ENCODE results near the gene CASP10. TPM values are rescaled to one million over a fixed set of nuclear protein-coding genes. Genes with fewer than 3 reads are reported as not detected.

The CASP10 gene
- total and polyA plus RNA-seq, 2 of the 13 experiments (the other 11 are each of a cell fraction or from before 2014, with no cell fraction given) = 22.2 to 23.8 TPM

GRCh38 chr2:201136889-201137321 is 46.0 kb upstream of the CASP10 start:
- peaks cover 19% of the 10 kb centered on the region for H3K79me2 ChIP-seq (ENCODE audit: insufficient read depth, low read length)
- no peaks in the 10 kb centered on the region for H4K20me1 ChIP-seq (ENCODE audit: insufficient read depth, low read length)
- no peak for TF ChIP-seq SP5 (CRISPR knock-in tag; IDR thresholded peaks at IDR 0.05; ENCODE audit: borderline replicate concordance, low read depth)
- TF ChIP-seq PHF8 (CRISPR knock-in tag; IDR thresholded peaks at IDR 0.05) = no peak
- no peak for TF ChIP-seq PAWR (CRISPR knock-in tag; IDR thresholded peaks at IDR 0.05; ENCODE audit: borderline replicate concordance)
- TF ChIP-seq CSRNP2 (CRISPR knock-in tag; conservative IDR thresholded peaks at IDR 0.05; ENCODE audit: low read depth) = no peak
- TF ChIP-seq NKX3-1 (CRISPR knock-in tag; IDR thresholded peaks at IDR 0.05) = no peak
- no peak for TF ChIP-seq IKZF4 (CRISPR knock-in tag; IDR thresholded peaks at IDR 0.05; ENCODE audit: borderline replicate concordance, low read depth, not compliant biosample characterization)
- peak; percentile 45 for TF ChIP-seq RBM22 (optimal IDR thresholded peaks at IDR 0.05; ENCODE audit: low read length)
- TF ChIP-seq AGO2 (optimal IDR thresholded peaks at IDR 0.05; ENCODE audit: low read depth, low read length) = peak; percentile 20
- TF ChIP-seq ZNF687 (CRISPR knock-in tag; IDR thresholded peaks at IDR 0.05) = 0 out of 2 replicates have a peak, but pooled peaks have one; percentile 0
- in situ Hi-C loops (cut with HindIII; ENCODE audit: extremely low pct_ligation_motif_present, low pct_unique_long_range_greater_than_20kb) = no loop called here
- H3K36me3 ChIP-seq (replicated peaks in 1 of 2; ENCODE audit: control insufficient read depth in 1 of 2, insufficient read depth in 2 of 2, low read length in 2 of 2) = peaks cover 39 to 66% of the 10 kb centered on the region in 2 experiments
- no peak overlapping the region for H2AFZ ChIP-seq (ENCODE audit: low read length)
- ChIA-PET CTCF (ENCODE audit: low intra/inter-chr PET ratio, low total read pairs) (no interaction called here), POLR2A (no interaction called here)
- no peak for DNase-seq (ENCODE audit: low spot score)
- H3K9me3 ChIP-seq (ENCODE audit: low read length) = no peaks in the 10 kb centered on the region
- no peak for FAIRE-seq
- no peak overlapping the region for H3K9ac ChIP-seq (ENCODE audit: insufficient read depth, low read depth, low read length)
- intact Hi-C loops (cut with micrococcal nuclease; ENCODE audit: unreplicated experiment) = no loop called here
- no TSS peak for BruUV-seq (replicated peaks)
- no peak overlapping the region for H3K4me3 ChIP-seq (replicated peaks in 1 of 3; ENCODE audit: insufficient read depth in 1 of 3, low read depth in 2 of 3, low read length in 3 of 3)
- H3K27me3 ChIP-seq (ENCODE audit: control insufficient read depth in 1 of 2, insufficient read depth in 2 of 2, low read length in 2 of 2) = no peaks in the 10 kb centered on the region
- 93% methylated on average over 3 of the region's 3 CpGs for WGBS (ENCODE audit: low lambda C conversion rate)
- no peak; the same call in 2 of the 3 replicates for ATAC-seq
- no peaks in the 10 kb centered on the region for H3K4me1 ChIP-seq (ENCODE audit: insufficient read depth, low read length)
- H3K27ac ChIP-seq (ENCODE audit: extremely low read length, insufficient read depth, low read length) = no peak overlapping the region
- H3K4me2 ChIP-seq (ENCODE audit: low read depth, low read length) = no peak overlapping the region

Data from HepG2 (cell line).